Gastrocnemius medialis (tissue), 4 donors: ENCODE results near the gene DISP3. TPM values are rescaled to one million over a fixed set of nuclear protein-coding genes. Genes with fewer than 3 reads are reported as not detected.

ENCODE experiments used
- ATAC-seq, 2 donors: fragments of 150-250 bp; one replicate each; pipeline ENCODE4 v1.9.1; 2016
- DNase-seq, 2 donors: peaks; one replicate each; pipeline ENCODE4 v3.0.0-alpha.2; 2019
- H3K27ac ChIP-seq, 4 donors: fragments of 200-600 bp; sonication (generic); 1 replicate in 1 of 4; 2 replicates in 3 of 4; pipeline ENCODE4 v1.5.1; 2016 to 2018; ENCODE audit warnings: mild to moderate bottlenecking in 2 of 4, moderate library complexity in 1 of 4
- H3K27me3 ChIP-seq, 3 donors: fragments of 200-600 bp; sonication (generic) in 2 of 3; 1 replicate in 1 of 3; 2 replicates in 2 of 3; pipeline versions ENCODE4 v1.5.1 to v1.6.0; 2016 to 2019; ENCODE audit warnings: mild to moderate bottlenecking in 1 of 3, moderate library complexity in 1 of 3
- H3K36me3 ChIP-seq, 2 donors: fragments of 200-600 bp; sonication (generic) in 1 of 2; one replicate each; pipeline ENCODE4 v1.5.1; 2017 to 2018
- H3K4me1 ChIP-seq, 2 donors: fragments of 200-600 bp; sonication (generic) in 1 of 2; one replicate each; pipeline ENCODE4 v1.5.1; 2016 to 2017; ENCODE audit warnings: mild to moderate bottlenecking in 2 of 2
- H3K4me3 ChIP-seq, 4 donors: fragments of 200-600 bp; sonication (generic) in 3 of 4; 1 replicate in 1 of 4; 2 replicates in 3 of 4; pipeline ENCODE4 v1.5.1; 2016 to 2019; ENCODE audit warnings: mild to moderate bottlenecking in 2 of 4
- H3K9me3 ChIP-seq, 3 donors: fragments of 200-600 bp; sonication (generic) in 2 of 3; 1 replicate in 1 of 3; 2 replicates in 2 of 3; pipeline ENCODE4 v1.5.1; 2016 to 2019
- POLR2A ChIP-seq, 2 donors: fragments of 450-650 bp; IDR thresholded peaks; one replicate each; pipeline ENCODE4 v1.6.1; 2017; ENCODE audit warnings: antibody characterized with exemption in 2 of 2, mild to moderate bottlenecking in 2 of 2, moderate library complexity in 2 of 2
- in situ Hi-C, 4 donors: fragments of 200-750 bp; cut with MboI; loops; one replicate each; pipeline versions ENCODE4 v1.15.0 to v1.8.0; 2017; ENCODE audit warnings: low sequenced_read_pairs in 4 of 4
- intact Hi-C: fragments of 100-400 bp; cut with DNase I; formaldehyde crosslinking; loops from one replicate; pipeline ENCODE4 v1.15.1; 2023; ENCODE audit warnings: low total_unique reads
- total RNA-seq, 4 donors: library from RNA; depleted of rRNA; stranded (reverse); fragments of >200 nt; gene quantifications; one replicate each; pipeline versions ENCODE4 v1.1.0 to v1.2.3, GENCODE V29; 2016
- TF ChIP-seq, protein P1 (sequence below), 5 experiments: fragments of 450-650 bp in 3 of 5; fragments of 200-600 bp in 2 of 5; sonication (generic) in 2 of 5; IDR thresholded peaks in 4 of 5; conservative IDR thresholded peaks in 1 of 5; 1 replicate in 4 of 5; 2 replicates in 1 of 5; pipeline ENCODE4 v1.5.1; 2016 to 2019; ENCODE audit warnings: antibody characterized with exemption in 5 of 5, mild to moderate bottlenecking in 3 of 5, moderate library complexity in 3 of 5

DISP3 gene
- total RNA-seq, 4 donors from 2014 or later, result not detected

- intact Hi-C loops, result no loop called here
- H3K4me3 ChIP-seq, result no peak overlapping the region
- DNase-seq (no peak), ATAC-seq (no peak)
- TF ChIP-seq, protein P1, sequence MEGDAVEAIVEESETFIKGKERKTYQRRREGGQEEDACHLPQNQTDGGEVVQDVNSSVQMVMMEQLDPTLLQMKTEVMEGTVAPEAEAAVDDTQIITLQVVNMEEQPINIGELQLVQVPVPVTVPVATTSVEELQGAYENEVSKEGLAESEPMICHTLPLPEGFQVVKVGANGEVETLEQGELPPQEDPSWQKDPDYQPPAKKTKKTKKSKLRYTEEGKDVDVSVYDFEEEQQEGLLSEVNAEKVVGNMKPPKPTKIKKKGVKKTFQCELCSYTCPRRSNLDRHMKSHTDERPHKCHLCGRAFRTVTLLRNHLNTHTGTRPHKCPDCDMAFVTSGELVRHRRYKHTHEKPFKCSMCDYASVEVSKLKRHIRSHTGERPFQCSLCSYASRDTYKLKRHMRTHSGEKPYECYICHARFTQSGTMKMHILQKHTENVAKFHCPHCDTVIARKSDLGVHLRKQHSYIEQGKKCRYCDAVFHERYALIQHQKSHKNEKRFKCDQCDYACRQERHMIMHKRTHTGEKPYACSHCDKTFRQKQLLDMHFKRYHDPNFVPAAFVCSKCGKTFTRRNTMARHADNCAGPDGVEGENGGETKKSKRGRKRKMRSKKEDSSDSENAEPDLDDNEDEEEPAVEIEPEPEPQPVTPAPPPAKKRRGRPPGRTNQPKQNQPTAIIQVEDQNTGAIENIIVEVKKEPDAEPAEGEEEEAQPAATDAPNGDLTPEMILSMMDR (IDR thresholded peaks at IDR 0.05 in 4 of 5, conservative IDR thresholded peaks at IDR 0.05 in 1 of 5), result no peak
- no peak for TF ChIP-seq POLR2A (IDR thresholded peaks at IDR 0.05)
- no peak overlapping the region for H3K27ac ChIP-seq
- H3K36me3 ChIP-seq, result no peaks in the 10 kb centered on the region
- H3K4me1 ChIP-seq, result no peaks in the 10 kb centered on the region
- in situ Hi-C loops, result no loop called here
- H3K9me3 ChIP-seq, result no peaks in the 10 kb centered on the region
- H3K27me3 ChIP-seq, result peaks cover 18 to 31% (median 22%) of the 10 kb centered on the region in 3 donors
These were observed 12.5 kb upstream of the DISP3 start for GRCh38 chr1:11466416-11466815.

DNA sequence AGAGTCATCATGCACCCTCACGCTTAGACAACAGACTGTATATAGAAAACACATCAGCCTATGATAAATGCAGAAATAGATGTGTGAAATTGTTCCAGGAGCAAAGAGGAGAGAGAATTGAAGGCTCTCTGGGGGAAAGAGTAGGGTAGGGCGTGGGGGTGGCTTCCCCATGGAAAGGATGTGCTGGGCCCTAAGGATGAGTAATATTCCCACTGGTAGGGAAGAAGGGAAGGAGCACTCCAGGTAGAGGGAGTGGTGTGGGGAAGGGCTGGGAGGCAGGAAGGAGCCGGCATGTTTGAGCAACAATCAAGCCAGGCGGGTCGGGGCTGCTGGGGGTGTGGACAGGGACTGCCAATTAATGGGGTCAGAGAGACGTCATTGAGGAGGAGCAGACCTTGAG, 10.1 kb upstream of the DISP3 start:
- no peaks in the 10 kb centered on the region for H3K9me3 ChIP-seq
- no peak for ATAC-seq
- TF ChIP-seq POLR2A (IDR thresholded peaks at IDR 0.05), result no peak
- TF ChIP-seq, protein P1 (IDR thresholded peaks at IDR 0.05 in 4 of 5, conservative IDR thresholded peaks at IDR 0.05 in 1 of 5), result no peak
- intact Hi-C loops (no loop called here), in situ Hi-C loops (no loop called here)
- H3K27ac ChIP-seq, result no peak overlapping the region
- no peak for DNase-seq
- H3K36me3 ChIP-seq, result no peaks in the 10 kb centered on the region
- no peak overlapping the region for H3K4me3 ChIP-seq
- no peaks in the 10 kb centered on the region for H3K4me1 ChIP-seq
- H3K27me3 ChIP-seq, result peaks cover 7 to 19% (median 12%) of the 10 kb centered on the region in 3 donors

GRCh38 chr1:11470912-11471311, 8.0 kb upstream of the DISP3 start:
- H3K27me3 ChIP-seq, result peaks cover 1 to 15% (median 12%) of the 10 kb centered on the region in 3 donors
- H3K4me1 ChIP-seq, result no peaks in the 10 kb centered on the region
- no peaks in the 10 kb centered on the region for H3K9me3 ChIP-seq
- ATAC-seq (no peak), DNase-seq (no peak)
- no peak overlapping the region for H3K27ac ChIP-seq
- H3K36me3 ChIP-seq, result no peaks in the 10 kb centered on the region
- H3K4me3 ChIP-seq, result no peak overlapping the region
- intact Hi-C loops (no loop called here), in situ Hi-C loops (no loop called here)
- TF ChIP-seq POLR2A (IDR thresholded peaks at IDR 0.05), result no peak
- TF ChIP-seq, protein P1 (IDR thresholded peaks at IDR 0.05 in 4 of 5, conservative IDR thresholded peaks at IDR 0.05 in 1 of 5), result no peak

DNA sequence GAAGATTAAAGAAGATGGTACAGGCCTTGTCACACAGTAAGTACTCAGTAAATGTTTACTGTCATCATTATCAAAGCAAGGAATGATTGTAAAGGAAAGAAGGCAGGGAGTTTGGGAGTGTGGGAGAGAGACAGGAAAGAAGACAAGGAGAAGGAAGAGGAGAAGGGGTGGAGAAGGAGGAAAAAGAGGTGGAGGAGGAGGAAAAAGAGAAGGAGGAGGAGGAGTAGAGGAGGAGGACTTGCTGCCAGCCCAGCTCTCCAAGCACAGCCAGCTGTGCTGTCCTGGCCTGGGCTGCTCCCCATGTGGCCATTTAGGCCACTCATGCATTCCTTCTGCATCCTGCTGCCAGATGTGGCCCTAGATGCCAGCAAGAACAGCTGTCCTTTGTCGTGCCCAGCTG, 7.5 kb upstream of the DISP3 start:
- Histone ChIP-seq H3K36me3 (no peaks in the 10 kb centered on the region), H3K4me1 (no peaks in the 10 kb centered on the region), H3K27ac (no peak overlapping the region), H3K27me3 (peaks cover 0 to 16% (median 7%) of the 10 kb centered on the region in 3 donors), H3K4me3 (no peak overlapping the region), H3K9me3 (no peaks in the 10 kb centered on the region)
- ATAC-seq (no peak), DNase-seq (no peak)
- no peak for TF ChIP-seq POLR2A (IDR thresholded peaks at IDR 0.05)
- TF ChIP-seq, protein P1 (IDR thresholded peaks at IDR 0.05 in 4 of 5, conservative IDR thresholded peaks at IDR 0.05 in 1 of 5), result no peak
- in situ Hi-C loops (no loop called here), intact Hi-C loops (no loop called here)

- H3K4me1 ChIP-seq, result no peaks in the 10 kb centered on the region
- H3K36me3 ChIP-seq, result no peaks in the 10 kb centered on the region
- no peak overlapping the region for H3K4me3 ChIP-seq
- in situ Hi-C loops, result no loop called here
- H3K27ac ChIP-seq, result no peak overlapping the region
- intact Hi-C loops, result no loop called here
- DNase-seq, result no peak
- no peak for TF ChIP-seq POLR2A (IDR thresholded peaks at IDR 0.05)
- TF ChIP-seq, protein P1 (IDR thresholded peaks at IDR 0.05 in 4 of 5, conservative IDR thresholded peaks at IDR 0.05 in 1 of 5), result no peak
- H3K27me3 ChIP-seq, result peaks cover 0 to 17% (median 7%) of the 10 kb centered on the region in 3 donors
- no peaks in the 10 kb centered on the region for H3K9me3 ChIP-seq
- no peak for ATAC-seq
These were observed 6.7 kb upstream of the DISP3 start for GRCh38 chr1:11472284-11472683.
